ENCODE measurements around the gene RPS3.

DNA sequence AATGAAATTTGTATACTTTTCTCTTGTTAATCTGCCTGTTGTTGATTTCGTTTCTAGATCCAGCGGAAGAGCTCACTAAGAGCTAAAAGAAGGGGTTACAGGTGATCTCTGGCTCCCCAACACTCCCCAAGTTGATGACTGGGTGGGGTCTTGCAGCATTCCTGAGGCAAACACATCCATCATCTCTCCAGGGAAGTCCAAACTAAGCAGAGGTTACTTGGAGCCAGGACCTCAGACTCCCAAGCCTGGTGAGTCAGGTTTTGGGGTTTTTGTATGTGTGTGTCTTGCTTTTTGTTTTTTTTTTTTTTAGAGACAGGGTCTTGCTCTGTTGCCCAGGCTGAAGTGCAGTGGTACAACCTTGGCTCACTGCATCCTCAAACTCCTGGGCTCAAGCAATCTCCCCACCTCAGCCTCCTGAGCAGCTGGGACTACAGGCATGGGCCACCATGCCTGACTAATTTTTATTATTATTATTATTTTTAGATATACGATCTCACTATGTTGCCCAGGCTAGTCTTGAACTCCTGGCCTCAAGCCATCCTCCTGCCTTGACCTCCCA, 11.5 kb upstream of the RPS3 start:
- TF ChIP-seq CTCF (IDR thresholded peaks at IDR 0.05) = no peak
- no peak for TF ChIP-seq RCOR1 (IDR thresholded peaks at IDR 0.05; ENCODE audit: low read length)
- no peak for TF ChIP-seq NFIC (IDR thresholded peaks at IDR 0.05; ENCODE audit: borderline replicate concordance)
- TF ChIP-seq PBX3 (IDR thresholded peaks at IDR 0.05) = no peak
- TF ChIP-seq GABPA (IDR thresholded peaks at IDR 0.05; ENCODE audit: low read depth) = no peak
- TF ChIP-seq CHD2 (IDR thresholded peaks at IDR 0.05; ENCODE audit: low read length, partially characterized antibody) = no peak
- no peak for TF ChIP-seq RAD21 (IDR thresholded peaks at IDR 0.05; ENCODE audit: low read length)
- TF ChIP-seq YY1 (IDR thresholded peaks at IDR 0.05; ENCODE audit: low read depth) = no peak
- TF ChIP-seq, protein P1, sequence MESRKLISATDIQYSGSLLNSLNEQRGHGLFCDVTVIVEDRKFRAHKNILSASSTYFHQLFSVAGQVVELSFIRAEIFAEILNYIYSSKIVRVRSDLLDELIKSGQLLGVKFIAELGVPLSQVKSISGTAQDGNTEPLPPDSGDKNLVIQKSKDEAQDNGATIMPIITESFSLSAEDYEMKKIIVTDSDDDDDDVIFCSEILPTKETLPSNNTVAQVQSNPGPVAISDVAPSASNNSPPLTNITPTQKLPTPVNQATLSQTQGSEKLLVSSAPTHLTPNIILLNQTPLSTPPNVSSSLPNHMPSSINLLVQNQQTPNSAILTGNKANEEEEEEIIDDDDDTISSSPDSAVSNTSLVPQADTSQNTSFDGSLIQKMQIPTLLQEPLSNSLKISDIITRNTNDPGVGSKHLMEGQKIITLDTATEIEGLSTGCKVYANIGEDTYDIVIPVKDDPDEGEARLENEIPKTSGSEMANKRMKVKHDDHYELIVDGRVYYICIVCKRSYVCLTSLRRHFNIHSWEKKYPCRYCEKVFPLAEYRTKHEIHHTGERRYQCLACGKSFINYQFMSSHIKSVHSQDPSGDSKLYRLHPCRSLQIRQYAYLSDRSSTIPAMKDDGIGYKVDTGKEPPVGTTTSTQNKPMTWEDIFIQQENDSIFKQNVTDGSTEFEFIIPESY (IDR thresholded peaks at IDR 0.05; ENCODE audit: borderline replicate concordance, low read depth) = no peak
- TF ChIP-seq SMC3 (IDR thresholded peaks at IDR 0.05; ENCODE audit: low read depth, low read length) = no peak
